ENCODE measurements around the gene NATD1. TPM values are rescaled to one million over a fixed set of nuclear protein-coding genes. Genes with fewer than 3 reads are reported as not detected.

Gene NATD1
- total and polyA plus RNA-seq, 2 of the 8 experiments (the other 6 are each of a cell fraction or from before 2014, with no cell fraction given), result 5.4 to 8.4 TPM

DNA sequence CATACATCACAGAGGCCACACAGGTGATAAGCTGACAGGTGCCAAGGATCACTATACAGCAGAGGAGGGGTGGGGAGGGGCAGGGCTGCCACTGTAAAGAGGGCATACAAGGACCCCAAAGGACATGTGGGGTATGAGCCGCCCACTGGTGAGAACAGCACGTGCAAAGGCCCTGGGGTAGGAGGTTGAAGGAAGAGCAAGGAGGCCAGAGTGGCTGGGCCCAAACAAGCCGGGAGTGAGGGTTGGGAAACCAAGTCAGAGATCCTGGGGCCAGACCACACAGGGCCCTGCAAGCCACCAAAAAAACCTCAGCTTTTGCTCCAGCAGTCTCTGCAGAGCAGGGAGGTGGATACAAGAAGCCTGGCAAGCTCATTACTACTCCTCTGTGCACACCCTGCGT lies 6.5 kb downstream of the NATD1 start:
- Histone ChIP-seq H3K23ac (ENCODE audit: insufficient read length) (no peak overlapping the region), H4K5ac (ENCODE audit: insufficient read length, low read depth, low read length) (no peak overlapping the region), H3K23me2 (ENCODE audit: low read depth, low read length) (no peaks in the 10 kb centered on the region; the same call in 1 of the 2 replicates), H2BK20ac (ENCODE audit: low read length) (no peak overlapping the region), H3K4me3 (ENCODE audit: extremely low read depth in 1 of 4, insufficient read depth in 2 of 4, low read depth in 3 of 4, low read length in 4 of 4) (no peak overlapping the region), H3K56ac (replicated peaks; ENCODE audit: insufficient read length, low read depth, low read length) (no peak overlapping the region), H2BK15ac (ENCODE audit: low read length) (no peak overlapping the region), H3K9ac (replicated peaks in 1 of 4; ENCODE audit: extremely low read depth in 1 of 4, low read depth in 3 of 4, low read length in 3 of 4) (no peak overlapping the region), H2BK120ac (replicated peaks; ENCODE audit: low read depth, low read length) (no peak overlapping the region), H4K20me1 (replicated peaks in 1 of 2; ENCODE audit: control insufficient read depth in 1 of 2, insufficient read depth in 2 of 2, low read length in 2 of 2) (peaks cover 0 to 8% of the 10 kb centered on the region in 2 experiments), H3K79me1 (ENCODE audit: low read depth, low read length) (peaks cover 5% of the 10 kb centered on the region), H3K4ac (replicated peaks; ENCODE audit: insufficient read length, low read depth, low read length) (no peak overlapping the region), H4K8ac (ENCODE audit: extremely low read depth, insufficient read depth, low read length) (no peak overlapping the region), H2BK5ac (ENCODE audit: low read depth, low read length) (no peak overlapping the region), H4K91ac (replicated peaks; ENCODE audit: insufficient read length, low read length) (no peak overlapping the region), H3K79me2 (ENCODE audit: control insufficient read depth in 1 of 2, insufficient read depth in 2 of 2, low read length in 2 of 2) (no peaks in the 10 kb centered on the region), H3K4me1 (replicated peaks in 1 of 4; ENCODE audit: control insufficient read depth in 3 of 4, insufficient read depth in 4 of 4, low read length in 3 of 4) (peaks cover 0 to 5% (median 0%) of the 10 kb centered on the region in 4 experiments; a peak in 2 of 7 replicates), H2AK5ac (ENCODE audit: low read depth, low read length) (no peak overlapping the region), H3K18ac (ENCODE audit: extremely low read depth, low read length) (no peak overlapping the region), H2BK12ac (ENCODE audit: low read depth, low read length) (no peak overlapping the region), H3K14ac (ENCODE audit: insufficient read length) (no peak overlapping the region), H3K36me3 (ENCODE audit: control insufficient read depth in 2 of 4, insufficient read depth in 4 of 4, low read length in 3 of 4) (no peaks in the 10 kb centered on the region), H2AFZ (ENCODE audit: low read length) (no peak overlapping the region), H3K4me2 (ENCODE audit: insufficient read depth in 1 of 2, low read depth in 2 of 2, low read length in 2 of 2) (no peak overlapping the region), H3K9me3 (ENCODE audit: insufficient read depth in 2 of 2, low read depth in 1 of 2, low read length in 1 of 2) (no peaks in the 10 kb centered on the region), H3K27me3 (replicated peaks in 1 of 4; ENCODE audit: control insufficient read depth in 3 of 4, extremely low read depth in 1 of 4, insufficient read depth in 3 of 4, low read length in 3 of 4) (no peaks in the 10 kb centered on the region), H3K27ac (ENCODE audit: low read depth, low read length) (no peak overlapping the region)
- FAIRE-seq, result no peak
- no peak for DNase-seq (ENCODE audit: low read depth in 1 of 2, low spot score in 2 of 2)
- WGBS, 2 experiments (ENCODE audit: extremely low coverage in 1 of 2, insufficient coverage in 1 of 2, insufficient read length in 1 of 2, insufficient replicate concordance in 2 of 2, low coverage in 1 of 2, low lambda C conversion rate in 2 of 2, missing lambda C conversion rate in 1 of 2), result 96% methylated on average over 4 of the region's 4 CpGs; no CpG with 5 or more reads in 1 of the 2 experiments
- ChIA-PET POLR2A (ENCODE audit: partially characterized antibody) (interaction anchor here (0.9 to 1.2 kb wide), 2 partner anchors 204 to 210 kb away, joined by 3 read pairs; partner anchors contain the start of gene USP22), CTCF (ENCODE audit: partially characterized antibody) (interaction anchor here (0.8 to 6.6 kb wide), 4 partner anchors 7 to 36 kb away, joined by 3 to 42 read pairs (median 4); no protein-coding TSS in a partner anchor)
- no peak for TF ChIP-seq GABPA (IDR thresholded peaks at IDR 0.05; ENCODE audit: borderline replicate concordance, insufficient read depth, low read length)
- peak; percentile 71; the same call in 1 of the 2 replicates for TF ChIP-seq KDM1A (IDR thresholded peaks at IDR 0.05; ENCODE audit: borderline replicate concordance, low read length)
